Neural cell (in vitro differentiated cells): Measurements from ENCODE around the gene FBRSL1.

Experiments
- EP300 ChIP-seq: fragments of 450-650 bp; conservative IDR thresholded peaks from 2 replicates; pipeline ENCODE4 v1.6.1; 2014; ENCODE audit warnings: antibody characterized with exemption, mild to moderate bottlenecking, moderate library complexity; ENCODE audit not compliant: poor library complexity, severe bottlenecking
- EZH2 ChIP-seq: fragments of 200-600, 300-800 bp; shearing (Covaris generic), sonication (generic); IDR thresholded peaks from 2 replicates; pipeline ENCODE4 v1.6.1; 2014; ENCODE audit warnings: antibody characterized with exemption, low read length, borderline replicate concordance, mild to moderate bottlenecking; ENCODE audit not compliant: insufficient read depth, poor library complexity, severe bottlenecking
- MXI1 ChIP-seq: fragments of 450-650 bp; conservative IDR thresholded peaks from 2 replicates; pipeline ENCODE4 v1.6.1; 2014; ENCODE audit warnings: antibody characterized with exemption, mild to moderate bottlenecking; ENCODE audit not compliant: poor library complexity, severe bottlenecking
- POLR2AphosphoS5 ChIP-seq: IDR thresholded peaks from 2 replicates; pipeline ENCODE4 v1.6.1; 2012
- RAD21 ChIP-seq: fragments of 450-650 bp; conservative IDR thresholded peaks from 2 replicates; pipeline ENCODE4 v1.6.1; 2014; ENCODE audit warnings: antibody characterized with exemption, mild to moderate bottlenecking, moderate library complexity
- SMC3 ChIP-seq: fragments of 450-650 bp; conservative IDR thresholded peaks from 2 replicates; pipeline ENCODE4 v1.6.1; 2014; ENCODE audit warnings: antibody characterized with exemption, mild to moderate bottlenecking, moderate library complexity; ENCODE audit not compliant: poor library complexity
- TAF1 ChIP-seq: IDR thresholded peaks from 2 replicates; pipeline ENCODE4 v1.6.1; 2012; ENCODE audit warnings: low read depth
- TF ChIP-seq, protein P1 (sequence below): fragments of 450-650 bp; IDR thresholded peaks from 2 replicates; pipeline ENCODE4 v1.5.1; 2014; ENCODE audit warnings: antibody characterized with exemption, mild to moderate bottlenecking, moderate library complexity; ENCODE audit not compliant: poor library complexity, severe bottlenecking
- TF ChIP-seq, protein P2 (sequence below): IDR thresholded peaks from 2 replicates; pipeline ENCODE4 v1.6.1; 2012; ENCODE audit warnings: borderline replicate concordance

DNA sequence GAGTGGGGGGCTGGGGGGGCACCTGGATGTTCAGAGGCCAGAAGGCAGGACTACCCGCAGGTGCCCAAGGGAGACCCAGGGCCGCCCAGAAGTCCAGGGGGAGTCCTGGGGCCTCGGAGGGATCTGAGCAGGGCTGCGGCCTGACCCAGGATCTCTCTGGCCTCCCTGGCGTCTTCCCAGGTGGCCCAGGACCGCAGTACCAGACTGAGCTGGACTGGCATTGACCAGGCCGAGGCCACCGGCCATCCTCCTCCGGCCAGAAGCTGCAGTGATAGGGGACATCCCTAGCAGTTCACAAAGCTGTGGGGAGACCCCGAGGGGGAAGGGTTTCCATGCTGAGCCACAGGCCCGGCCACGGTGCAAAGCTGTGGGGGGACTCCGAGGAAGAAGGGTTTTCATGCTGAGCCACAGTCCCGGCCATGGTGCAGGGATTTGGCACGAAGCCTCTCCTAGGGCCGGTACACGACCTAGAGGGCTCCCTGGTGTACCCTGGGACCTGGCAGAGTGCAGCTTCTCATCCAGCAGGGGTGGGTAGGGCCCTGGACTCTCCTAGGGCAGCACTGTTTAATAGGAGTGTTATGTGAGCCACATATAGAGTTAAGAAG lies 24.4 kb downstream of the FBRSL1 start:
- TF ChIP-seq, protein P1, sequence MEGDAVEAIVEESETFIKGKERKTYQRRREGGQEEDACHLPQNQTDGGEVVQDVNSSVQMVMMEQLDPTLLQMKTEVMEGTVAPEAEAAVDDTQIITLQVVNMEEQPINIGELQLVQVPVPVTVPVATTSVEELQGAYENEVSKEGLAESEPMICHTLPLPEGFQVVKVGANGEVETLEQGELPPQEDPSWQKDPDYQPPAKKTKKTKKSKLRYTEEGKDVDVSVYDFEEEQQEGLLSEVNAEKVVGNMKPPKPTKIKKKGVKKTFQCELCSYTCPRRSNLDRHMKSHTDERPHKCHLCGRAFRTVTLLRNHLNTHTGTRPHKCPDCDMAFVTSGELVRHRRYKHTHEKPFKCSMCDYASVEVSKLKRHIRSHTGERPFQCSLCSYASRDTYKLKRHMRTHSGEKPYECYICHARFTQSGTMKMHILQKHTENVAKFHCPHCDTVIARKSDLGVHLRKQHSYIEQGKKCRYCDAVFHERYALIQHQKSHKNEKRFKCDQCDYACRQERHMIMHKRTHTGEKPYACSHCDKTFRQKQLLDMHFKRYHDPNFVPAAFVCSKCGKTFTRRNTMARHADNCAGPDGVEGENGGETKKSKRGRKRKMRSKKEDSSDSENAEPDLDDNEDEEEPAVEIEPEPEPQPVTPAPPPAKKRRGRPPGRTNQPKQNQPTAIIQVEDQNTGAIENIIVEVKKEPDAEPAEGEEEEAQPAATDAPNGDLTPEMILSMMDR = no peak
- TF ChIP-seq EP300 (no peak), EZH2 (no peak), RAD21 (no peak), MXI1 (no peak), POLR2AphosphoS5 (no peak), SMC3 (no peak), TAF1 (no peak)
- TF ChIP-seq, protein P2, sequence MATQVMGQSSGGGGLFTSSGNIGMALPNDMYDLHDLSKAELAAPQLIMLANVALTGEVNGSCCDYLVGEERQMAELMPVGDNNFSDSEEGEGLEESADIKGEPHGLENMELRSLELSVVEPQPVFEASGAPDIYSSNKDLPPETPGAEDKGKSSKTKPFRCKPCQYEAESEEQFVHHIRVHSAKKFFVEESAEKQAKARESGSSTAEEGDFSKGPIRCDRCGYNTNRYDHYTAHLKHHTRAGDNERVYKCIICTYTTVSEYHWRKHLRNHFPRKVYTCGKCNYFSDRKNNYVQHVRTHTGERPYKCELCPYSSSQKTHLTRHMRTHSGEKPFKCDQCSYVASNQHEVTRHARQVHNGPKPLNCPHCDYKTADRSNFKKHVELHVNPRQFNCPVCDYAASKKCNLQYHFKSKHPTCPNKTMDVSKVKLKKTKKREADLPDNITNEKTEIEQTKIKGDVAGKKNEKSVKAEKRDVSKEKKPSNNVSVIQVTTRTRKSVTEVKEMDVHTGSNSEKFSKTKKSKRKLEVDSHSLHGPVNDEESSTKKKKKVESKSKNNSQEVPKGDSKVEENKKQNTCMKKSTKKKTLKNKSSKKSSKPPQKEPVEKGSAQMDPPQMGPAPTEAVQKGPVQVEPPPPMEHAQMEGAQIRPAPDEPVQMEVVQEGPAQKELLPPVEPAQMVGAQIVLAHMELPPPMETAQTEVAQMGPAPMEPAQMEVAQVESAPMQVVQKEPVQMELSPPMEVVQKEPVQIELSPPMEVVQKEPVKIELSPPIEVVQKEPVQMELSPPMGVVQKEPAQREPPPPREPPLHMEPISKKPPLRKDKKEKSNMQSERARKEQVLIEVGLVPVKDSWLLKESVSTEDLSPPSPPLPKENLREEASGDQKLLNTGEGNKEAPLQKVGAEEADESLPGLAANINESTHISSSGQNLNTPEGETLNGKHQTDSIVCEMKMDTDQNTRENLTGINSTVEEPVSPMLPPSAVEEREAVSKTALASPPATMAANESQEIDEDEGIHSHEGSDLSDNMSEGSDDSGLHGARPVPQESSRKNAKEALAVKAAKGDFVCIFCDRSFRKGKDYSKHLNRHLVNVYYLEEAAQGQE = no peak
